Vagina (tissue), 2 donors: ENCODE results near the gene ETV2. TPM values are rescaled to one million over a fixed set of nuclear protein-coding genes. Genes with fewer than 3 reads are reported as not detected.

ENCODE experiments used
- DNase-seq, 2 donors: peaks; one replicate each; pipeline ENCODE4 v3.0.0-alpha.2; 2017; ENCODE audit errors: extremely low spot score in 2 of 2
- H3K27ac ChIP-seq: fragments of 200-600 bp; sonication (generic); one replicate; pipeline ENCODE4 v1.5.1; 2019
- H3K27me3 ChIP-seq: fragments of 200-600 bp; sonication (generic); one replicate; pipeline ENCODE4 v1.5.1; 2019
- H3K36me3 ChIP-seq, 2 donors: fragments of 200-600 bp; sonication (generic); one replicate each; pipeline ENCODE4 v1.5.1; 2017 to 2019
- H3K4me1 ChIP-seq: fragments of 200-600 bp; sonication (generic); one replicate; pipeline ENCODE4 v1.5.1; 2019
- H3K4me3 ChIP-seq, 2 donors: fragments of 200-600 bp; sonication (generic); 1 replicate in 1 of 2; 2 replicates in 1 of 2; pipeline ENCODE4 v1.5.1; 2016 to 2019
- H3K9me3 ChIP-seq: fragments of 200-600 bp; sonication (generic); one replicate; pipeline ENCODE4 v1.5.1; 2019
- POLR2A ChIP-seq, 2 donors: fragments of 450-650 bp; IDR thresholded peaks; one replicate each; pipeline ENCODE4 v1.6.1; 2017; ENCODE audit warnings: antibody characterized with exemption in 2 of 2, mild to moderate bottlenecking in 2 of 2, moderate library complexity in 2 of 2
- POLR2AphosphoS5 ChIP-seq, 2 donors: sonication (generic); formaldehyde crosslinking; IDR thresholded peaks; one replicate each; pipeline ENCODE4 v1.9.0; 2017; ENCODE audit warnings: antibody characterized with exemption in 2 of 2, mild to moderate bottlenecking in 2 of 2, low read depth in 1 of 2; ENCODE audit not compliant: insufficient read depth in 1 of 2
- intact Hi-C: fragments of 100-400 bp; cut with DNase I; formaldehyde crosslinking; loops from one replicate; pipeline ENCODE4 v1.15.1; 2023
- total RNA-seq: library from RNA; depleted of rRNA; stranded (reverse); fragments of >200 nt; gene quantifications from one replicate; pipeline ENCODE4 v1.2.3, GENCODE V29; 2016
- TF ChIP-seq, protein P1 (sequence below), 3 experiments: fragments of 450-650 bp in 2 of 3; fragments of 200-600 bp in 1 of 3; sonication (generic) in 1 of 3; IDR thresholded peaks; one replicate each; pipeline ENCODE4 v1.5.1; 2017 to 2019; ENCODE audit warnings: antibody characterized with exemption in 3 of 3, mild to moderate bottlenecking in 2 of 3, moderate library complexity in 2 of 3

Gene ETV2
- total RNA-seq, 1 donor from 2014 or later: not detected

DNA sequence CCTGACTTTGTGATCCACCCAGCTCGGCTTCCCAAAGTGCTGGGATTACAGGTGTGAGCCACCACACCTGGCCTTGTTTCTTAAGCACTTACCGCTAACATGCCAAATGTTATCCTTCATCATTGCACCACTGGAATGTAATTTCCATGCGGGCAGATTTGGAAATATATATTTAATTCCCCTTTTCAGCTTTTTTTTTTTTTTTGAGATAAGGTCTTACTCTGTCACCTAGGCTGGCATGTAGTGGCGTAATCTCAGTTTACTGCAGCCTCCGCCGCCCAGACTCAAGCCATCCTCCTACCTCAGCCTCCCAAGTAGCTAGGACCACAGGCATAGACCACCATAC lies 20.4 kb downstream of the ETV2 start:
- H3K36me3 ChIP-seq: peaks cover 0 to 32% of the 10 kb centered on the region in 2 donors
- intact Hi-C loops: no loop called here
- TF ChIP-seq, protein P1, sequence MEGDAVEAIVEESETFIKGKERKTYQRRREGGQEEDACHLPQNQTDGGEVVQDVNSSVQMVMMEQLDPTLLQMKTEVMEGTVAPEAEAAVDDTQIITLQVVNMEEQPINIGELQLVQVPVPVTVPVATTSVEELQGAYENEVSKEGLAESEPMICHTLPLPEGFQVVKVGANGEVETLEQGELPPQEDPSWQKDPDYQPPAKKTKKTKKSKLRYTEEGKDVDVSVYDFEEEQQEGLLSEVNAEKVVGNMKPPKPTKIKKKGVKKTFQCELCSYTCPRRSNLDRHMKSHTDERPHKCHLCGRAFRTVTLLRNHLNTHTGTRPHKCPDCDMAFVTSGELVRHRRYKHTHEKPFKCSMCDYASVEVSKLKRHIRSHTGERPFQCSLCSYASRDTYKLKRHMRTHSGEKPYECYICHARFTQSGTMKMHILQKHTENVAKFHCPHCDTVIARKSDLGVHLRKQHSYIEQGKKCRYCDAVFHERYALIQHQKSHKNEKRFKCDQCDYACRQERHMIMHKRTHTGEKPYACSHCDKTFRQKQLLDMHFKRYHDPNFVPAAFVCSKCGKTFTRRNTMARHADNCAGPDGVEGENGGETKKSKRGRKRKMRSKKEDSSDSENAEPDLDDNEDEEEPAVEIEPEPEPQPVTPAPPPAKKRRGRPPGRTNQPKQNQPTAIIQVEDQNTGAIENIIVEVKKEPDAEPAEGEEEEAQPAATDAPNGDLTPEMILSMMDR (IDR thresholded peaks at IDR 0.05): no peak
- TF ChIP-seq POLR2A (IDR thresholded peaks at IDR 0.05): no peak
- no peak for TF ChIP-seq POLR2AphosphoS5 (IDR thresholded peaks at IDR 0.05; ENCODE audit: insufficient read depth in 1 of 2, low read depth in 1 of 2)
- DNase-seq: no peak
- H3K4me3 ChIP-seq: no peak overlapping the region
- H3K4me1 ChIP-seq: no peaks in the 10 kb centered on the region
- no peaks in the 10 kb centered on the region for H3K27me3 ChIP-seq
- H3K9me3 ChIP-seq: no peaks in the 10 kb centered on the region
- no peak overlapping the region for H3K27ac ChIP-seq

DNA sequence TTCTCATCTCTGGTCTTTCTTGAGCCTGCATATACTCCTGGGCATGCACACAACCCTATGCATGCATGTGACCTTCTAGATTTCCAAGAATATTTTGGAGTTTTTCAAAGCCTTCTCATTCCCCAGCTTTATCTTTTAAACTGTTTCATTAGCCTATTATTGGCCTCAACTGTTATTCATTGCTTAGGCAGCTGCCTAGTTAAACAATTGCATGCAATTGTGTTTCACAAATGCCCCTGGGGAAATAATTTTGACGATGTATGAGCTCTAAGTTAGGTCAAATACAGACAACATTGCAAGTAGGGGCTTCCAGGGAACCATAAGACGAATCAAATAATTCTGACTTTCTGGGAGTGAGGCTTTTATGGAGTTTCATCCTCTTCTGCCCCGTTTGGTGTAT lies 22.4 kb downstream of the ETV2 start:
- no peaks in the 10 kb centered on the region for H3K27me3 ChIP-seq
- H3K36me3 ChIP-seq: peaks cover 0 to 14% of the 10 kb centered on the region in 2 donors
- intact Hi-C loops: no loop called here

DNA sequence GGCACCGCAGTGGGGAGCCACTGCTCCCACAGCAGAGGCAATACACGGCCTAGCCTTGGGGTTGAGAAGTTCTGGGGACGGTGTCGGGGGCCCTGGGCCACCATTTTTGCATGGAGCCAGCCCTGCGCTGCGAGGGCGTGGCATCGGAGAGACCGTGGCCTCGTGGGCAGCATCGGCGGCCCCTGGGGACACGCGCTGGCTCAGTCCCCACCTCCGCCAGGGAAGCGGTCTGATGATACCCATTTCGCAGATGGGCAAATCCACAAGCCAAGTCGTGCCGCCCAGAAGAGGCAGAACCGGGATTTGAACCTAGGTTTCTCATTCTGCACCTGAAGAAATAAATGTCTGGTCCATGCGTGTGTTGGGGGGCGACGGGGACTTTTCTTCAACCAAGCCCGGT lies 23.6 kb downstream of the ETV2 start:
- no peak for DNase-seq
- Histone ChIP-seq H3K4me3 (no peak overlapping the region), H3K27me3 (no peaks in the 10 kb centered on the region), H3K4me1 (no peaks in the 10 kb centered on the region), H3K9me3 (no peaks in the 10 kb centered on the region), H3K36me3 (peaks cover 0 to 5% of the 10 kb centered on the region in 2 donors), H3K27ac (no peak overlapping the region)
- intact Hi-C loops: no loop called here
- TF ChIP-seq, protein P1 (IDR thresholded peaks at IDR 0.05): no peak
- TF ChIP-seq POLR2A (IDR thresholded peaks at IDR 0.05): no peak

More for the DNA sequence above, 22.4 kb downstream of the ETV2 start:
- Histone ChIP-seq H3K27ac (no peak overlapping the region), H3K9me3 (no peaks in the 10 kb centered on the region), H3K4me1 (no peaks in the 10 kb centered on the region), H3K4me3 (no peak overlapping the region)
- DNase-seq: no peak
- TF ChIP-seq POLR2AphosphoS5 (IDR thresholded peaks at IDR 0.05; ENCODE audit: insufficient read depth in 1 of 2, low read depth in 1 of 2): no peak

DNA sequence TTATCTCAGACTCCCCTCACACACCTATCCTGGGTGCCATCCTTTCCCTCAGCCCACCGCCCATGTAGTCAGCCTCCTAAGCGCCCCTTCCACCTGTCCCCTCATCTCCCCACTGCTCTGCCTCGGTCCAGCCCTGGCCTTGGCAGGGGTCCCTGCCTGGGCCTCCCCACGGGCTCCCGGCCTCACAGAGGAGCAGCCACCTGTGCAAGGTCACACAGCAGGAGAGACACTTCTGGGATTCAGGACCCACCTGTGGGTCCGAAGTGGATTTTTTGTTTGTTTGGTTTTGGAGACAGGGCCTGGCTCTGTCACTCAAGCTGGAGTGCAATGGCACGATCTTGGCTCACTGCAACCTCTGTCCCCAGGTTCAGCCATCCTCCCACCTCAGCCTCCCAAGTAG lies 24.1 kb downstream of the ETV2 start:
- no peaks in the 10 kb centered on the region for H3K4me1 ChIP-seq
- no peaks in the 10 kb centered on the region for H3K27me3 ChIP-seq
- no peak for DNase-seq
- intact Hi-C loops: no loop called here
- no peak for TF ChIP-seq POLR2A (IDR thresholded peaks at IDR 0.05)
- TF ChIP-seq, protein P1 (IDR thresholded peaks at IDR 0.05): no peak
- no peak for TF ChIP-seq POLR2AphosphoS5 (IDR thresholded peaks at IDR 0.05; ENCODE audit: insufficient read depth in 1 of 2, low read depth in 1 of 2)
- peaks cover 0 to under 1% of the 10 kb centered on the region in 2 donors for H3K36me3 ChIP-seq
- no peak overlapping the region for H3K4me3 ChIP-seq
- H3K27ac ChIP-seq: no peak overlapping the region
- no peaks in the 10 kb centered on the region for H3K9me3 ChIP-seq

DNA sequence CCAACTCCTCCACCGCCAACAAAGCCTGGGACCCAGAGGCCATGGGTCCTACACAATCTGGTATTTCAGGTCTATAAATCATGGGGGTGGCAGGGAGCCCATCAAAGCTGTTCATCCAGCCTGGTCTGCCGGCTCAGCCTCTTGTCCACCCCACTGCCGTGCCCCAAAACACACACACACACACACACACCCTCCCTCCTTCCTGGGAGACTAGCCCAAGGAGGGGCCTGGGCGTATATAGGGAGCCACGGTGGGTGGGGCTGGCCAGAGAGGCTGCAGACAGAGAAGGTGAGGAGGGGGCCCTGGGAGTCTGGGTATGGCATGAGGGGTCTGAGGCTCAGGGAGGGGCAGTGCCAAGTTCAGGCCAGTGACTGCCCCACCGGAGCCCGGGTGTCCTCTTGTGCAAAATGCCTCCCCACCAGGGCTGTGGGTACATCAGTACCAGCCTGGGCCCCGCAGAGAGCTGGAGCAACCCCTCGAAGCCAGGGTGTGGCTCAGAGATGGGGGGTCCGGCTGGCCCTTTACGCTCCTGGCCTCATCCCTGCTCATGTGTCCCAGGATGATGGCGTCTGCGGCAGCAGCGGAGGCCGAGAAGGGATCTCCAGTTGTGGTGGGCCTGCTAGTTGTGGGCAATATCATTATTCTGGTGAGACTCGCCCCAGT lies 24.8 kb downstream of the ETV2 start, which contains the start of gene UPK1A:
UPK1A (plus strand) TSS at position 267 of the 663 bp plus-strand sequence; CDS start at position 563, 296 bp downstream.
- no peaks in the 10 kb centered on the region for H3K27me3 ChIP-seq
- H3K9me3 ChIP-seq: no peaks in the 10 kb centered on the region
- peak within 1 kb of the TSS in 1 of 2 donors; percentile 11 for H3K4me3 ChIP-seq
- no peak within 1 kb of the TSS for H3K27ac ChIP-seq
- no peaks in the 10 kb centered on the region for H3K4me1 ChIP-seq
- no peaks in the 10 kb centered on the region for H3K36me3 ChIP-seq
- intact Hi-C loops: no loop called here
- TF ChIP-seq POLR2A (IDR thresholded peaks at IDR 0.05): no peak
- no peak for TF ChIP-seq POLR2AphosphoS5 (IDR thresholded peaks at IDR 0.05; ENCODE audit: insufficient read depth in 1 of 2, low read depth in 1 of 2)
- TF ChIP-seq, protein P1 (IDR thresholded peaks at IDR 0.05): no peak
- no peak for DNase-seq
